GM23248 (cell line): Measurements from ENCODE around the gene DGKB.

Source experiments
- EZH2 ChIP-seq: fragments of 200-600 bp; sonication (generic); IDR thresholded peaks from 2 replicates; pipeline ENCODE4 v1.6.1; 2018; ENCODE audit warnings: antibody characterized with exemption, mild to moderate bottlenecking; ENCODE audit not compliant: insufficient read depth, poor library complexity, severe bottlenecking
- EZH2phosphoT487 ChIP-seq: fragments of 200-600 bp; sonication (generic); IDR thresholded peaks from 2 replicates; pipeline ENCODE4 v1.6.1; 2018; ENCODE audit warnings: antibody characterized with exemption, moderate library complexity, mild to moderate bottlenecking, low read depth; ENCODE audit not compliant: insufficient read depth

DNA sequence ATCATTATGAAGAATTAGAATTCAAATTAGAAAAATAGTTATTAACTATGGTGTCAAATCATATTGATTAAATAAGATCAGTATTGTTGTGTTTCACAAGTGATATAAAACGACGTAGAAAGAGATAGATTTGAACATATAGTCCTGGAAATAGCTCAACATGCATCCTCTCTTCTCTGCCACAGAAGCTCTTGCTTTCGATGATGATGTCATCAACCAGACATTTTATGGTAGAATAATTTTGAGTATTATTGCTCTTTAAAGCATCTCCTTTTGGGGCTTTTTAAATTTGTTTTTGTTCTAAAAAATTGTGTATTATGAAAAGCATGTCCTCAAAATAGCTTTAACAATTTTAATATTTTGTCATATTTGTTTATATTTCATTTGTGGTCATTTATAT lies 95.0 kb downstream of the DGKB start:
- TF ChIP-seq EZH2phosphoT487, result no peak
- no peak for TF ChIP-seq EZH2
